PC-3 (cell line): ENCODE results near the gene MDH1B. TPM values are rescaled to one million over a fixed set of nuclear protein-coding genes. Genes with fewer than 3 reads are reported as not detected.
"Not testable (repeated sequence)": the region's sequence is repeated elsewhere in the genome, so short reads cannot be mapped to it uniquely, and the experiment has no call there.

Experiments used
- ATAC-seq: fragments of 200-7000 bp; cut with Tn5 transposase; 2 replicates; pipeline ENCODE4 v1.9.1; 2020; ENCODE audit warnings: mild to moderate bottlenecking, moderate library complexity
- Bru-seq: library from RNA; stranded (reverse); fragments of 400-500 nt; gene quantifications from one replicate; lab custom pipeline; 2021; lab: Mats Ljungman, UMichigan
- BruChase-seq, 2 experiments: library from RNA; stranded (reverse); fragments of 400-500 nt; gene quantifications; one replicate each; lab custom pipeline; 2021; lab: Mats Ljungman, UMichigan
- BruUV-seq: library from RNA; stranded (reverse); fragments of 400-500 nt; replicated peaks from 2 replicates; lab custom pipeline; 2021; lab: Mats Ljungman, UMichigan
- CTCF ChIA-PET: fragments of 300-600 bp; sonication (Branson Sonifier 250); formaldehyde crosslinking; loops from one replicate; lab custom pipeline; 2022; ENCODE audit warnings: antibody characterized with exemption; lab: Charles Lee
- POLR2A ChIA-PET: fragments of 300-600 bp; sonication (Branson Sonifier 250); formaldehyde crosslinking; loops from one replicate; lab custom pipeline; 2022; ENCODE audit warnings: antibody characterized with exemption; ENCODE audit not compliant: unreplicated experiment; lab: Charles Lee
- DNase-seq: peaks from one replicate; pipeline ENCODE4 v3.0.0-alpha.2; 2015
- H2AFZ ChIP-seq: fragments of 300-600 bp; sonication (generic); 2 replicates; pipeline ENCODE4 v1.6.0; 2016; ENCODE audit warnings: antibody characterized with exemption, low read length
- H3F3A ChIP-seq: fragments of 300-600 bp; sonication (generic); one replicate; pipeline ENCODE4 v1.6.0; 2017; ENCODE audit warnings: antibody characterized with exemption, low read length, control low read depth, mild to moderate bottlenecking; ENCODE audit not compliant: unreplicated experiment
- H3K27ac ChIP-seq: fragments of 300-600 bp; sonication (generic); 2 replicates; pipeline ENCODE4 v1.5.1; 2016; ENCODE audit warnings: mild to moderate bottlenecking, low read length
- H3K27me3 ChIP-seq: fragments of 300-600 bp; sonication (generic); 2 replicates; pipeline ENCODE4 v1.6.1; 2016; ENCODE audit warnings: low read length, mixed read lengths
- H3K36me3 ChIP-seq: fragments of 300-600 bp; sonication (generic); 2 replicates; pipeline ENCODE4 v1.6.1; 2016; ENCODE audit warnings: low read depth, mixed run types, low read length, mixed read lengths
- H3K4me1 ChIP-seq: fragments of 300-600 bp; sonication (generic); 2 replicates; pipeline ENCODE4 v1.5.1; 2016; ENCODE audit warnings: low read length; ENCODE audit not compliant: insufficient read depth
- H3K4me2 ChIP-seq: fragments of 300-600 bp; sonication (generic); 2 replicates; pipeline ENCODE4 v1.6.0; 2016; ENCODE audit warnings: low read length
- H3K4me3 ChIP-seq: fragments of 300-600 bp; sonication (generic); 2 replicates; pipeline ENCODE4 v1.5.1; 2016; ENCODE audit warnings: mild to moderate bottlenecking, low read length, mixed read lengths
- H3K79me2 ChIP-seq: fragments of 300-600 bp; sonication (generic); 2 replicates; pipeline ENCODE4 v1.6.1; 2017; ENCODE audit warnings: low read length, mixed read lengths
- H3K9ac ChIP-seq: fragments of 300-600 bp; sonication (generic); 2 replicates; pipeline ENCODE4 v1.6.0; 2016; ENCODE audit warnings: mild to moderate bottlenecking, low read length
- H3K9me2 ChIP-seq: fragments of 300-600 bp; sonication (generic); replicated peaks from 2 replicates; pipeline ENCODE4 v1.6.1; 2016; ENCODE audit warnings: mixed run types, low read length, mixed read lengths
- H3K9me3 ChIP-seq: fragments of 300-600 bp; sonication (generic); 2 replicates; pipeline ENCODE4 v1.6.1; 2016; ENCODE audit warnings: low read length, mixed read lengths
- H4K20me1 ChIP-seq: fragments of 300-600 bp; sonication (generic); 2 replicates; pipeline ENCODE4 v1.6.1; 2016; ENCODE audit warnings: low read length, mixed read lengths
- EZH2 ChIP-seq: fragments of 300-600 bp; sonication (generic); IDR thresholded peaks from one replicate; pipeline ENCODE4 v1.6.1; 2017; ENCODE audit warnings: antibody characterized with exemption, mild to moderate bottlenecking, low read length; ENCODE audit not compliant: unreplicated experiment
- EZH2phosphoT487 ChIP-seq: fragments of 300-600 bp; sonication (generic); IDR thresholded peaks from 2 replicates; pipeline ENCODE4 v1.6.1; 2018; ENCODE audit warnings: mild to moderate bottlenecking, antibody characterized with exemption, low read length, borderline replicate concordance
- intact Hi-C: fragments of 100-400 bp; cut with micrococcal nuclease; formaldehyde crosslinking; loops from 2 replicates; pipeline ENCODE4 v1.9.0; 2023
- long read RNA-seq: library from polyadenylated mRNA; unstranded; transcript quantifications from one replicate; pipeline ENCODE4 v2.0.0, GENCODE V29; 2021; ENCODE audit not compliant: unreplicated experiment
- total RNA-seq: library from RNA; depleted of rRNA; stranded (reverse); fragments of >200 nt; gene quantifications from 2 replicates; pipeline ENCODE4 v1.2.3, GENCODE V29; 2014; rRNA removed
- TF ChIP-seq, protein P1 (sequence below): fragments of 300-600 bp; sonication (generic); conservative IDR thresholded peaks from 2 replicates; pipeline ENCODE4 v1.5.1; 2017; ENCODE audit warnings: antibody characterized with exemption, low read depth, mild to moderate bottlenecking, low read length

The MDH1B gene
- total RNA-seq = 0.23 and 0.40 TPM in 2 replicates
- Bru-seq, nascent RNA = percentile 20 among the genes with signal in this experiment
- percentile 14 among the genes with signal in this experiment for BruChase-seq, experiment 1, labeled RNA remaining after a 6-hour chase
- BruChase-seq, experiment 2, labeled RNA remaining after a 2-hour chase = percentile 18 among the genes with signal in this experiment
- long read RNA-seq, partial matches to known transcripts = 0 of 1 reads
- long read RNA-seq, other reads (novel, unspliced or antisense) = 1 of 1 reads

DNA sequence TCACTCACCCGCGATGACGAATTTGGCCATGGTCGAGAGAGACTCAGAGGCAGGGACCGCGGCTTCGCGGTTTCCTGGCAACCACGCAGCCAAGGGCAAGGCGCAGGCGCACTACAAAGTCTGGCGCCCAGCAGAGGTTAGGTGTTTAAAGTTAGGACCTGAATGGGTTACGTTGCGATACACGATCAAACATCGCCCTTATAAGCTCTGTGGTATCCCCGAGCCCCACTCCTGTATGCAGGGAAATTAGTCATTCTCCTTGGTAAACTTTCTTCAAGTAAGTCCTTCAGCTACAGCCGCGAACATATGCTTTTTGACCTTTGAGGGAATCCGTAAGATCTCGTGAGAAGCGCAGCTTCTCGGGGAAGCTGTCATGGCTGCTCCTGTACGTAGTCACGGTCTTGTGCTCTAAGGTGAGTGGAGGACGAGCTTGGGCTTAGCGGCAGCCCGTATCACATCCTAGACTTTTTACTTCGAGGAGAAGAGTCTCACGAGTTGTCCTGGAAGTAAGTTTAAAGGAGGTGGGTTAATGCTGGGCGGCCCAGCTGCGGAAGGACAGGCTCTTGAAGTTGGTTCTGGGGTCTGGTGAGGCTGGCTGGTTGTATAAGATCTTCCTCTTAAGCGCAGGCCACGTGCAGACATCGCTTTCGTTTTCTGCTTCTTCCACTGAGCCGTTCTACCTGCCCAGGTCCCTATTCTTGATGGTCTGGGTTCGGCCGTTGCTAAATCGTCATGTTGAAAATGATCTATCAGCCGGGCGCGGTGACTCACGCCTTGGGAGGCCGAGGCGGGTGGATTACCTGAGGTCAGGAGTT, at the start of gene MDH1B, which contains the start of gene FASTKD2:
TSS of gene MDH1B (minus strand) at position 87 of the 815 bp plus-strand sequence. CDS start at position 30, 57 bp downstream.
TSS of gene FASTKD2 (plus strand) at position 365 of the 815 bp plus-strand sequence. CDS start 1,088 bp downstream, outside the sequence.
- ATAC-seq (peak; percentile 91), DNase-seq (peak; percentile 93)
- Histone ChIP-seq H3K27me3 (peaks cover 16% of the 10 kb centered on the region), H3K9me2 (no peaks in the 10 kb centered on the region), H3F3A (no peaks in the 10 kb centered on the region), H3K9ac (peak within 1 kb of the TSS; percentile 99), H3K36me3 (peaks cover 21% of the 10 kb centered on the region), H3K27ac (peak within 1 kb of the TSS; percentile 87), H3K4me3 (peak within 1 kb of the TSS; percentile 100), H3K4me2 (peak within 1 kb of the TSS; percentile 88), H3K4me1 (peaks cover 24% of the 10 kb centered on the region), H3K9me3 (no peaks in the 10 kb centered on the region), H4K20me1 (0 out of 2 replicates have a peak, but pooled peaks cover 4% of the 10 kb centered on the region), H2AFZ (peak within 1 kb of the TSS; percentile 88), H3K79me2 (peaks cover 39% of the 10 kb centered on the region)
- TSS peak; percentile 63 for BruUV-seq
- intact Hi-C loops = loop anchor here (5.0 kb wide), 2 partner anchors 73 to 208 kb away; no protein-coding TSS in a partner anchor
- POLR2A ChIA-PET = interaction anchor here (0.6 kb wide), 2 partner anchors 13 to 852 kb away, joined by 3 to 4 read pairs; no protein-coding TSS in a partner anchor
- TF ChIP-seq EZH2phosphoT487 (no peak), EZH2 (no peak)
- TF ChIP-seq, protein P1, sequence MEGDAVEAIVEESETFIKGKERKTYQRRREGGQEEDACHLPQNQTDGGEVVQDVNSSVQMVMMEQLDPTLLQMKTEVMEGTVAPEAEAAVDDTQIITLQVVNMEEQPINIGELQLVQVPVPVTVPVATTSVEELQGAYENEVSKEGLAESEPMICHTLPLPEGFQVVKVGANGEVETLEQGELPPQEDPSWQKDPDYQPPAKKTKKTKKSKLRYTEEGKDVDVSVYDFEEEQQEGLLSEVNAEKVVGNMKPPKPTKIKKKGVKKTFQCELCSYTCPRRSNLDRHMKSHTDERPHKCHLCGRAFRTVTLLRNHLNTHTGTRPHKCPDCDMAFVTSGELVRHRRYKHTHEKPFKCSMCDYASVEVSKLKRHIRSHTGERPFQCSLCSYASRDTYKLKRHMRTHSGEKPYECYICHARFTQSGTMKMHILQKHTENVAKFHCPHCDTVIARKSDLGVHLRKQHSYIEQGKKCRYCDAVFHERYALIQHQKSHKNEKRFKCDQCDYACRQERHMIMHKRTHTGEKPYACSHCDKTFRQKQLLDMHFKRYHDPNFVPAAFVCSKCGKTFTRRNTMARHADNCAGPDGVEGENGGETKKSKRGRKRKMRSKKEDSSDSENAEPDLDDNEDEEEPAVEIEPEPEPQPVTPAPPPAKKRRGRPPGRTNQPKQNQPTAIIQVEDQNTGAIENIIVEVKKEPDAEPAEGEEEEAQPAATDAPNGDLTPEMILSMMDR = no peak
- CTCF ChIA-PET = interaction anchor here (0.6 kb wide), 1 partner anchor 862 kb away, joined by 3 read pairs; no protein-coding TSS in a partner anchor

DNA sequence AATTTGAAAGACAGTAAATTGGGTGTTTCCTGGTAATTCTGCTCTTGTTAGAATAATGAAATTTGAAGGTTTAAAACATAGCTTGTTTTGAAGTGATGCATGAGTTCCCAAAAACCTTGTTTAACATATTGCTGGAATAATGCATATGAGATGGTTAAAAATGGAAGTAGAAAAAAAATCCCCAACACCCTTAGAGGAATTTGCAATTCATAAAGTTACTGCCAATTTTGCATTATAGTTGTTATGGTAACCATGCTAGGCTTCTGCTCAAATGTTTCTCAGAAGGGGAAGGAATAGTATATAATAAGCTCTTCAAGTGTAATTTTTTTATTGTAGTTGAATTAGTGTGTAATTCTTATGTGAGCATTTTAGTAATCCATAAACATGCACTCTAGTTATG, 49.4 kb upstream of the MDH1B start:
- Histone ChIP-seq H3F3A (no peaks in the 10 kb centered on the region), H3K4me1 (no peaks in the 10 kb centered on the region), H3K4me3 (no peak overlapping the region), H3K27me3 (no peaks in the 10 kb centered on the region), H3K9me2 (no peaks in the 10 kb centered on the region), H3K79me2 (no peaks in the 10 kb centered on the region), H2AFZ (no peak overlapping the region), H3K36me3 (no peaks in the 10 kb centered on the region), H3K27ac (no peak overlapping the region), H4K20me1 (no peaks in the 10 kb centered on the region), H3K9ac (no peak overlapping the region), H3K4me2 (no peak overlapping the region), H3K9me3 (no peaks in the 10 kb centered on the region)
- ATAC-seq (no peak), DNase-seq (no peak)
- BruUV-seq = no TSS peak
- ChIA-PET CTCF (no interaction called here), POLR2A (no interaction called here)
- intact Hi-C loops = no loop called here
- TF ChIP-seq EZH2 = no peak
- TF ChIP-seq EZH2phosphoT487 = no peak
- TF ChIP-seq, protein P1 = no peak

DNA sequence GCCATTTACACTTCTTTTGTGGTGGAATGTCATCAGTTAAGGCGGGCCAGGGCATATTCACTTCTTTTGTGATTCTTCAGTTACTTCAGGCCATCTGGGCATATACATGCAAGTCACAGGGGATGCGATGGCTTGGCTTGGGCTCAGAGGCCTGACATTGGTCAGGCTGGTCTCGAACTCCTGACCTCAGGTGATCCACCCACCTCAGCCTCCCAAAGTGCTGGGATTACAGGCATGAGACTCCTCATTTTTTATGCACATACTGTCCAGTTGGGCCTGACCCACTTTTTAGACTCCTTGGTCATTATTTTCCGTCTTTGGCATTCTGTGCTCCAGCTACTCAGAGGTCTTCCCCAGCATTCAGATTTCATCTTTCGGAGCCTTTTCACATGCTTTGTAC, 47.3 kb upstream of the MDH1B start:
- H4K20me1 ChIP-seq, H3K27ac ChIP-seq, H3K27me3 ChIP-seq, H3K36me3 ChIP-seq, intact Hi-C loops, H3K4me3 ChIP-seq, H3K9me3 ChIP-seq, H3K9me2 ChIP-seq, H3K9ac ChIP-seq, H3F3A ChIP-seq, BruUV-seq, DNase-seq, H3K79me2 ChIP-seq, ATAC-seq, H2AFZ ChIP-seq, CTCF ChIA-PET, POLR2A ChIA-PET, H3K4me1 ChIP-seq, H3K4me2 ChIP-seq: not testable (repeated sequence)

DNA sequence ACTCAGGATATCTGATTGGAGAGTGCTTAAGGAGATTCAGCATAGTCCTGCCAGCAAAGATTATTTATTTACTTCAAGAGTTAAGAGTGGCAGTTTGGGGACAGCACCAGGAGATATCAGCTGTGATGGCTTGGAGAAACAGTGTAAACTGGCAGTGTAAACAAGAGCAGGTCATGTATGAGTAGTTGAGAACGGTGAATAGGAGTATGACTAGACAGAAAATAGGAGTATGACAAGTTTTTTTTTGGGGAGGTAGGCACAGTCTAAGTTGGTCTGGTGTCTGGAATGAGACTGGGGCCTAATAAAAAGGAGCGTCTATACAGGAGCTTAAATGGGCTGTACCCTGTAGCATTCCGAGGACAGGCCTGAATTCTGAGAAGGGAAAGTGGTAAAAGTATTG, 42.5 kb upstream of the MDH1B start:
- H3K4me1 ChIP-seq, H2AFZ ChIP-seq, DNase-seq, BruUV-seq, CTCF ChIA-PET, H3K79me2 ChIP-seq, H3K36me3 ChIP-seq, H3K9ac ChIP-seq, POLR2A ChIA-PET, H3F3A ChIP-seq, H3K9me2 ChIP-seq, H3K27ac ChIP-seq, H3K9me3 ChIP-seq, H3K4me3 ChIP-seq, H4K20me1 ChIP-seq, H3K27me3 ChIP-seq, H3K4me2 ChIP-seq, ATAC-seq: not testable (repeated sequence)
- intact Hi-C loops = loop anchor here (10.0 kb wide), 4 partner anchors 357 to 927 kb away; partner anchors contain the start of genes KLF7 and METTL21A
